Adrenal gland (tissue), 5 donors: ENCODE results near the gene HTRA3.

Source experiments
- POLR2A ChIP-seq, 2 donors: fragments of 450-650 bp; IDR thresholded peaks; one replicate each; pipeline ENCODE4 v1.6.1; 2017; ENCODE audit warnings: antibody characterized with exemption in 2 of 2, mild to moderate bottlenecking in 2 of 2, moderate library complexity in 1 of 2
- TF ChIP-seq, protein P1 (sequence below), 6 experiments: fragments of 450-650 bp in 4 of 6; fragments of 200-600 bp in 2 of 6; sonication (generic) in 1 of 6; IDR thresholded peaks; 1 replicate in 5 of 6; 2 replicates in 1 of 6; pipeline versions ENCODE4 v1.5.1 to v1.8.0; 2016 to 2021; ENCODE audit warnings: antibody characterized with exemption in 6 of 6, mild to moderate bottlenecking in 2 of 6, moderate library complexity in 1 of 6
- donor health status: DM: no; HTN: no; CAD: no.

DNA sequence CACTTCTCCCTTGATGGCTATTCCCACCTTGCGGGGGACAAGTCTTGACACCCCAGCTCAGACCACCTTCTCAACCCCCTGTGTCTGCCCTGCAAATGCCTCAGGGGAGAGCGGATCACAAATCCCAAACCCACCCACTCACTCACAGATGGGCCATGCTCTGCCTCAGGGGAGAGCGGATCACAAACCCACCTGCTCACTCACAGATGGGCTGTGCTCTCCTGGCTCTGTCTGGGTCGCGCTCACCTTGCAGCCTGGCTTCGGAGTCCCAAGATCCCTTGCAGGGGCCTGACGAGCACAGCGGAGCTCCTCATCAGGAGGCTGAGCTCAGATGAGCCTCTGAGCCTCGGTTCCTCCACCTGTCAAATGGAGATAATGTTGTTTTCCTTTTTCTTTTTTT is 38.6 kb downstream of the HTRA3 start:
- TF ChIP-seq, protein P1, sequence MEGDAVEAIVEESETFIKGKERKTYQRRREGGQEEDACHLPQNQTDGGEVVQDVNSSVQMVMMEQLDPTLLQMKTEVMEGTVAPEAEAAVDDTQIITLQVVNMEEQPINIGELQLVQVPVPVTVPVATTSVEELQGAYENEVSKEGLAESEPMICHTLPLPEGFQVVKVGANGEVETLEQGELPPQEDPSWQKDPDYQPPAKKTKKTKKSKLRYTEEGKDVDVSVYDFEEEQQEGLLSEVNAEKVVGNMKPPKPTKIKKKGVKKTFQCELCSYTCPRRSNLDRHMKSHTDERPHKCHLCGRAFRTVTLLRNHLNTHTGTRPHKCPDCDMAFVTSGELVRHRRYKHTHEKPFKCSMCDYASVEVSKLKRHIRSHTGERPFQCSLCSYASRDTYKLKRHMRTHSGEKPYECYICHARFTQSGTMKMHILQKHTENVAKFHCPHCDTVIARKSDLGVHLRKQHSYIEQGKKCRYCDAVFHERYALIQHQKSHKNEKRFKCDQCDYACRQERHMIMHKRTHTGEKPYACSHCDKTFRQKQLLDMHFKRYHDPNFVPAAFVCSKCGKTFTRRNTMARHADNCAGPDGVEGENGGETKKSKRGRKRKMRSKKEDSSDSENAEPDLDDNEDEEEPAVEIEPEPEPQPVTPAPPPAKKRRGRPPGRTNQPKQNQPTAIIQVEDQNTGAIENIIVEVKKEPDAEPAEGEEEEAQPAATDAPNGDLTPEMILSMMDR (IDR thresholded peaks at IDR 0.05): no peak
- TF ChIP-seq POLR2A (IDR thresholded peaks at IDR 0.05): no peak
